ENCODE measurements around the gene DUOXA1.

Gene DUOXA1

DNA sequence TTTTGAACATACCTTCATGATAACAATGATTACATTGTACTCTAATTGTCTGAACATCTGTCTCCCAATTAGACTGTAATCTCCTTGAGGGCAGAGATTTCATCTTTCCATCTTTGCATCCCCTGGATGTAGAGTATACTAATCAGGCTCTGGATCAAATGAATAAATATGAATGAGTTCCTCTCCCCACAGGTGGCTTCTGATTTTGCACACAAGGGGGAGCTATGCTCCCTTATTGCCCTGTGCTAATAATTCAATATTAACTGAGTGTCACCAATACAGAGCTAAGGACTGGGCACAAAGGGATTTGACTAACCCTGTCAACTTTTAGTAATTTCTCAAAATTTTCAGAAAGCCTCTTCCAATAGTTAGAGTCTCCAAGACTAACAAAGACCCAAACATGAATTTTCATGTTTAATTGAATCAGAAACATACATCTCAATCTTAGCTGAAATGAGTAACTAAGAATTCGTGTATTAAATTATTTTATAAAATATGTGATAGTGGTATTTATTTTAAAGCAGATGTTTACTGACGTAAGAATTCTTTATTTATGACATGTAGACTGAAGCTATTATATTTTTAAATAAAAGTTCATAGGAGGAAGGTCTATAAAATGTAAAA is 3.0 kb downstream of the DUOXA1 start:
- Mint-ChIP-seq H3K4me3 (no peak overlapping the region), H3K9me3 (no peaks in the 10 kb centered on the region), H3K27me3 (peaks cover 49% of the 10 kb centered on the region), H3K4me1 (peaks cover 10% of the 10 kb centered on the region), H3K27ac (no peak overlapping the region), H3K36me3 (no peaks in the 10 kb centered on the region)

DNA sequence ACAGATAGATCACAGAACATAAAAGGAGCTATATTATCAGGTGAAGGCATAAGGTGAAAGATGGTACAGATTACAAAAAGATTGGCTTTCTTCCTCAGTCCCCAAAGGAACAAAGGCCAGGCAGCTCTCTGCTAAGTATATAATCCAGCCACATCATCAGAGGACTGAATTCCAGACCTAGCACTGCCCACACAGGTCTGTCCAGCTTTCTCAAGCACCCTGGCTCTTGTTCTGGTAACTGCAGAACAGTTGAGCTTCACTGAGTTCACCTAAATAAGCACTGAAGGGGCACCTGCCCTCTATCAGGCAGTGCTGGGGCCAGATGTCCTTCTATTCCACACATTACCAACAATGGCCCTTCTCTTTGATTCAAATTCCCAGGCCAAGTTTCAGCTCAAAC is 6.3 kb downstream of the DUOXA1 start:
- Mint-ChIP-seq H3K36me3 (no peaks in the 10 kb centered on the region), H3K9me3 (no peaks in the 10 kb centered on the region), H3K4me3 (no peak overlapping the region), H3K4me1 (peaks cover 2% of the 10 kb centered on the region), H3K27ac (no peak overlapping the region), H3K27me3 (peaks cover 41% of the 10 kb centered on the region)

DNA sequence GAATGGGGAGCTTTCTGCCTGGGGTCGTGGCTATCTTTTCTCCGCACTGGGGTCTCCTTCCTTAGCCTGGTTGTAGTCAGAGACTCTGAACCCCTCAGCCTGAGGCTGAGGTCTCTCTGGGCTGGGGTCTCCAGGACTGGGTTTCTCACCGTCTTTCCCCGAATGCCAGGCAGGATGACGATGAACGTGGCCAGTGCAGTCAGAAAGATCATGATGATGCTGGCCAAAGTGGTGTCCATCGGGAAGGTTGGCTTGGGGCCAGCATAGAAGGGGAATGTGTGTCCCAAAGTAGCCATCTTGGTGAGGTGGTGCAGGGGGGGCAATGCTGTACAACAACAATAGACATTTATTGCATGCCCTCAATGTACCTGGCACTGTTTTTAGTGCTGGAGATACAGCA is 7.0 kb downstream of the DUOXA1 start:
- Mint-ChIP-seq H3K4me1 (peaks cover 7% of the 10 kb centered on the region), H3K36me3 (no peaks in the 10 kb centered on the region), H3K27ac (no peak overlapping the region), H3K27me3 (peaks cover 36% of the 10 kb centered on the region), H3K9me3 (no peaks in the 10 kb centered on the region), H3K4me3 (no peak overlapping the region)

DNA sequence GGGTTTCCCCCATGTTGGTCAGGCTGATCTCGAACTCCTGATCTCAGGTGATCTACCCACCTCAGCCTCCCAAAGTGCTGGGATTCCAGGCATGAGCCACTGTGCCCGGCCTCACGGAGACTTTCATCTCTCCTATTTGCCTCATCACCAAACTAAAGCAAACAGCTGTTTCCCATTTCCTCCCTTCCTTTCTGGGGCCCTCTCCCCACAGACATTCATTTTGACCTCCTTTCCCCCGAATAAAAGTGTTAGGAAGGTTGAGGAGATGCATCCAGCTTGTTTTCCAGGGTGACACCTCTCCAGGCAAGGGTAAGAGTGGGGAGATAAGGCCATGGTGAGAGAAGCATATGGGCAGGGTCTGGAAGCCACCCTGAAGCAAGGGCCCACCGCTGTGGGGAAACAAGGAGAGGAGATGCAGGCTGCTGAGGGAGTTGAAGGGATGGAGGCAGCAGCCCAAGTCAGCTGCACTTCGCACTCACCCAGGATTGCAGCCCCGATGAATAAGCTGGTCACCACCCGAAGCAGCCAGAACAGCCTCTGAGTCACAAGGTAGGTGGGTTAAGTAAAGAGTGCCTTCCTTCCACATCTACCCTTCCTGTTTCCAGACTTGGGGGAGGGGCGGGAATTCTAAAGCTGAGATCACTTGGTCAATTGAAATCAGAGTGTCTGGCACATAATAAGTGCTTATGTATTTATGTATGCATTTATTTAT is 7.8 kb downstream of the DUOXA1 start:
- Mint-ChIP-seq H3K36me3 (no peaks in the 10 kb centered on the region), H3K9me3 (no peaks in the 10 kb centered on the region), H3K4me3 (no peak overlapping the region), H3K27ac (no peak overlapping the region), H3K4me1 (peaks cover 14% of the 10 kb centered on the region), H3K27me3 (peaks cover 37% of the 10 kb centered on the region)

DNA sequence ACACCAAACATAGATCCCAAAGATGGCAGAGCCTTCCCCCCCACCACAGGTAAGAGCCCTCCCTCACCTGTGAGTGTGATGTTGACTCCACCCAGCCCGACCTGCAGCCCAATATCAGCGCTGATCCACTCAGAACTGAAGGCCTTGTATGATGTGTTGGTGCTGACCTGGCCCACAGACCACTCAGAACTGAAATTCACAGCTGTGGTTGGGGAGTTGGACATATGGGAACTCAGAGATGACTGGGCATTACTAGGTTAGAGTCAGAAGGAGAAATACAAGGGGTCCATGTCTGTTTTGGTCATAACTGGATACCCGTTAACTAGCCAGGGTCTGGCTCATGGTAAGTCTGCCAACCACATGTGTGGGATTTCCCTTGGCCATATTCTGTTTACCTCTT is 8.7 kb downstream of the DUOXA1 start:
- Mint-ChIP-seq H3K27ac (no peak overlapping the region), H3K27me3 (peaks cover 39% of the 10 kb centered on the region), H3K4me1 (peaks cover 20% of the 10 kb centered on the region), H3K36me3 (no peaks in the 10 kb centered on the region), H3K4me3 (no peak overlapping the region), H3K9me3 (no peaks in the 10 kb centered on the region)

DNA sequence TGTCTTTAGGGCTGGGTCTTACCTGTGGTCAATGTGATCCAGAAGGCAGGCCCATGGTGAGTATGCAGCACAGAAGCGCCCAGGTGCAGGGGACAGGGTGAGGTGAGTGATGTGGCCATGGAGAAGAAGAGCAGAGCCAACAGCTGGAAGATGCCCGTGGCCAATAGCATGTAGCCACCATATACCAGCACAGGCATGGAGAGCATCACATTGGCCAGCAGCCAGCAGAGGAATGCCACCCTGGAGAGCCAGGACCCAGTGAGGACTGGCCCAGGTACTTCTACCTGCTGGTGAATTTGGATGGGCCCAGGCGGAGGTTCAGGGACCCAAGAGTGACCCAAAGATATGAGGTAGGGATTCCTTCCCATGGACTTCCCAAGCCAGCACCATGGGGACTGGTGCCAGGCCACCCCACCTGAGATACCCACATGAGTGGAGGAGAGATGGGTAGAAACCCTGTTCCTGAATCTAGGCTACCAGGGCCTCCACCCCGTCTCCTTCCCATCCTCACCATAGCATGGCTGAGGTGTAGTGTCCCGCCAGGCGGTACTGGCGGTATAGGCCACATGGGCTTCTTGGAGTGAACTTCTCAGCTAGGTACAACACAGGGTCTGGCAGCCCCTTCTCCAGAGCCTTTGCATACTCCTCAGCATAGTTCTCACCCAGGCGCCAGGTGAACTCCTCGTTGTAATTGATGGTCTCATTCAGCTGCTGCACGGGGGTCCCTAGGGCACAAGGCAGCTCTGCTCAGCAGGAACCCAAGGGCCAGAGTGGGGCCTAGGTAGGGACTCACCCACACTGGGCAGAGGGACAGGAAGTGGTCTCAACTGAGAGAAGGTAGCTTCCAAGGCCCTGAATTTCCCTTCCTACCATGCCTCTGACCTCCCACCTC is 9.4 kb downstream of the DUOXA1 start:
- Mint-ChIP-seq H3K27me3 (peaks cover 41% of the 10 kb centered on the region), H3K36me3 (no peaks in the 10 kb centered on the region), H3K27ac (no peak overlapping the region), H3K4me3 (no peak overlapping the region), H3K4me1 (peaks cover 20% of the 10 kb centered on the region), H3K9me3 (no peaks in the 10 kb centered on the region)

DNA sequence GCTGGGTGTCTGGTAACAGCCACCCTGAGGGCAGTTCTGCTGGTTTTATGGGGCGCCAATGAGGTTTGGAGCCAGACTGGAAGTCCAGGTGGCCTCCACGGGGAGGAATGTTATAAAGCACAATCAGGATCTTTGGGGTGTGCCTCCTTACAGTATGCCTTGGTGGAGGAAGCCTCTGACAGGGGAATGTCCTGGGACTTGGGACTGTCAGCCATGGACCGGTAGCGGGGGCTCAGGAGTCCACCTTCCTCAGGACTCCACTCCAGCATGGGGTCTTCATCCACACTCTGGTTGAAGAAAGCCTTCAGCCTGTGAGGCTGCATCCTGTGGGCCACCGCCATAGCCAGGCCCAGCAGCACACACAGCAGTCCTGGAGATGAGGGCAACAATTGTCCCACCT is 10.7 kb downstream of the DUOXA1 start:
- Mint-ChIP-seq H3K4me1 (peaks cover 27% of the 10 kb centered on the region), H3K27me3 (peaks cover 39% of the 10 kb centered on the region), H3K4me3 (no peak overlapping the region), H3K36me3 (no peaks in the 10 kb centered on the region), H3K27ac (no peak overlapping the region), H3K9me3 (no peaks in the 10 kb centered on the region)

DNA sequence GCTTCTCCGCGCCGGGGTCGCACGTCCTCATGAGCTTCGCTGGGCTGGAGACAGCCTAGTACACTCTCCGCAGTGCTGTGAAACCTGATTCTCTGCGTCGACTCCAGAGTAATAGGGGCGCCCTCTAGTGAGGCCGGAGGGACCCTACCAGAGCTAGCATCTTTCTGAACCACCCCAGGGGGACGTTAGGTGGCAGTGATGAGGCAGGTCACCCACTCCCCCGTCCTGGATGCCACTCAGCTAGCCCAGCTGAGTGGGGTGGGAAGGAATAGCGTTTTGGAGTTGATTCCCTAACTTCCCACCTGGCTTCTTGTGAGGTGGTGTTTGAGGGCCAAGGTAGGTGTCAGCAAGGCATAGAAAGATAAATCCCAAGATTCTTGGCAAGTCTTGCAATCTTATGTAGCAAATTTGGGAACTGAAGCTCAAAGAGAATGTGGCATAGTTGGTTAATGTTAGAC is 11.5 kb downstream of the DUOXA1 start:
- Mint-ChIP-seq H3K27ac (no peak overlapping the region), H3K4me1 (peaks cover 34% of the 10 kb centered on the region), H3K36me3 (no peaks in the 10 kb centered on the region), H3K27me3 (peaks cover 42% of the 10 kb centered on the region), H3K9me3 (no peaks in the 10 kb centered on the region), H3K4me3 (peak overlapping the region; percentile 82)

DNA sequence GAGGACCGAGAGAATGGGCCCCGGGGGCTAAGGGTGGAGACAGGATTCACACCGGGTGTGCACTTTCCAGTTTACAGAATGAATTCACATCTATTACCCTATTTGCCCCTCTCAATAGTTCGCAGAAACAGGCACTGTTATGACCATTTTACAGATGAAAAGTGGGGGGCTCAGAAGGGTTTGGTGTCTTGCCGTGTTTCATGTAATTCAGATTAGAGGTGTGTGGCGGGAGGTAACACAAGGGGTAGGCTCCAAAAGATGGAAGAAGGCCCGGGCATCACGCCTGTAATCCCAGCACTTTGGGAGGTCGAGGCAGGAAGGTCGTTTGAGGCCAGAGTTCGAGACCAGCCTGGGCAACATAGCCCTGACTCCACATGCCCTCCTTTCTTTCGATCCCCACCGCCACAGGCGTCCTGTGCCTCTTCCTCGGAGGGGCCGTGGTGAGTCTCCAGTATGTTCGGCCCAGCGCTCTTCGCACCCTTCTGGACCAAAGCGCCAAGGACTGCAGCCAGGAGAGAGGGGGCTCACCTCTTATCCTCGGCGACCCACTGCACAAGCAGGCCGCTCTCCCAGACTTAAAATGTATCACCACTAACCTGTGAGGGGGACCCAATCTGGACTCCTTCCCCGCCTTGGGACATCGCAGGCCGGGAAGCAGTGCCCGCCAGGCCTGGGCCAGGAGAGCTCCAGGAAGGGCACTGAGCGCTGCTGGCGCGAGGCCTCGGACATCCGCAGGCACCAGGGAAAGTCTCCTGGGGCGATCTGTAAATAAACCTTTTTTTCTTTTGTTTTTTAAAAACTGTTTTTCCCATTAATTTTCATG is 12.2 kb downstream of the DUOXA1 start:
- Mint-ChIP-seq H3K27ac (no peak overlapping the region), H3K27me3 (peaks cover 41% of the 10 kb centered on the region), H3K4me3 (peak overlapping the region; percentile 82), H3K36me3 (no peaks in the 10 kb centered on the region), H3K4me1 (peaks cover 36% of the 10 kb centered on the region), H3K9me3 (no peaks in the 10 kb centered on the region)

DNA sequence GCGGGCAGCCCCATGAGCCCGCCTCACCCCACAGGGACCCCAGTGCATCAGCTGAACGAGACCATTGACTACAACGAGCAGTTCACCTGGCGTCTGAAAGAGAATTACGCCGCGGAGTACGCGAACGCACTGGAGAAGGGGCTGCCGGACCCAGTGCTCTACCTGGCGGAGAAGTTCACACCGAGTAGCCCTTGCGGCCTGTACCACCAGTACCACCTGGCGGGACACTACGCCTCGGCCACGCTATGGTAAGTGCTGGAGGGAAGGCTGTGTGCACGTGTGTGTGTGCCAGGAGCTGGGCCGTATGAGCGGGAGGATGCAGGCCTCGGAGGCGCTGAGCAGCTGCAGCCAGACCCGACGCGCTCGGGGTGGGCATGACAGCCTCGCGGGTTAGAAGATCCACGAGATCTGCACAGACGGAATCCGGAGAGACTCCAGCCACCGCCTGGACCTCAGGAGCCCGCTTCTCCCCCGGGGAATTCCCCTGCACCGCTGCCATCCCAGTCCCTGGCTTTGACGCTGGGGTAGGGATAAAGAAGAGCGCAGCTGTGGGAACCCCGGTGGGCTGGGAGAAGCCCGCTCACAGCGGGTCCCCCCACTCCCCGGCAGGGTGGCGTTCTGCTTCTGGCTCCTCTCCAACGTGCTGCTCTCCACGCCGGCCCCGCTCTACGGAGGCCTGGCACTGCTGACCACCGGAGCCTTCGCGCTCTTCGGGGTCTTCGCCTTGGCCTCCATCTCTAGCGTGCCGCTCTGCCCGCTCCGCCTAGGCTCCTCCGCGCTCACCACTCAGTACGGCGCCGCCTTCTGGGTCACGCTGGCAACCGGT is 13.0 kb downstream of the DUOXA1 start:
- Mint-ChIP-seq H3K36me3 (no peaks in the 10 kb centered on the region), H3K4me3 (peak overlapping the region; percentile 82), H3K9me3 (no peaks in the 10 kb centered on the region), H3K4me1 (peaks cover 44% of the 10 kb centered on the region), H3K27ac (no peak overlapping the region), H3K27me3 (peaks cover 47% of the 10 kb centered on the region)

DNA sequence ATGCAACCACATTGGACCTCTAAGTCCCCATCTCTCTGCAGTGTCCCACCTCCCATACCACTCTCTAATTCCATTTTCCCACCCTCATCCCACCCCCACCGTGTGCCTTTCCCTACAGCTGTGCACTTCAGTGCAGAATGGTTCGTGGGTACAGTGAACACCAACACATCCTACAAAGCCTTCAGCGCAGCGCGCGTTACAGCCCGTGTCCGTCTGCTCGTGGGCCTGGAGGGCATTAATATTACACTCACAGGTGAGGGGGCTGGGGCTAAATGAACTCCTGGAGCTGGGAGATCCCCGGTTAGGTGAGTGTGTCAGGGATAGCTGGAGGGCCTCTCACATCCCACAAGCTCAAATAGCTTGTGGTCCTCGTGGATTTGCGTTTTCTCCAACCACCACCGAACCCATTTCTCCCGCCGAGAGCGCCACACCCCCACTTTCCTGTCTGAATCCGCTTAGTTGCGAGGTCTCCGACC is 13.6 kb downstream of the DUOXA1 start:
- H3K9me3 Mint-ChIP-seq = no peaks in the 10 kb centered on the region
- H3K36me3 Mint-ChIP-seq = no peaks in the 10 kb centered on the region
- no peak overlapping the region for H3K27ac Mint-ChIP-seq
- H3K4me3 Mint-ChIP-seq = peak overlapping the region; percentile 63
- peaks cover 46% of the 10 kb centered on the region for H3K27me3 Mint-ChIP-seq
- peaks cover 44% of the 10 kb centered on the region for H3K4me1 Mint-ChIP-seq

DNA sequence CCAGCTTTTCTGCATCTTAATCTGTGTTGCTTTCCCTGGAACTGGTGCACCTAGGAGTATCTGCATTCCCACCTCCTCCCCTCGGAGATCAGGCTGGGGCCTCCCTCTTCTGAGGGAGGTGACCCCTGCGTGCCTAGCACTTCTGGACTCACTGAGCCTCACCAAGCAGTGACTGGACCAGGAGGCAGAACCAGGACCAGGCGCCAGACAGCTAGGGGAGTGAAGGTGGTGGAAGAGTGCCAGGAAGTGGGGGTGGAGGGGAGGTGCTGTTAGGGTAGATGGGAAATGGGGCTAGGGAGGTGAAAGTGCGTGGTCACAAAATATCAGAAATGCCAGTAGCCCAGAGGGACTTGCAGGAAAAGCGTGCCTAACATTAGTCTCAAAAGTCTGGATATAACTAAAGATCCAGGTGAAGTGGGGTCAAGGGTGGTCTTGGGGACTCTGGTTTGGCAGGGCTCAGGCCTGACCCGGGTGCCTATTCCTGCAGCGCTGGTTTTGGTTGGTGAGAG is 14.3 kb downstream of the DUOXA1 start:
- Mint-ChIP-seq H3K9me3 (no peaks in the 10 kb centered on the region), H3K36me3 (no peaks in the 10 kb centered on the region), H3K27me3 (peaks cover 46% of the 10 kb centered on the region), H3K4me1 (peaks cover 44% of the 10 kb centered on the region), H3K4me3 (no peak overlapping the region), H3K27ac (no peak overlapping the region)

DNA sequence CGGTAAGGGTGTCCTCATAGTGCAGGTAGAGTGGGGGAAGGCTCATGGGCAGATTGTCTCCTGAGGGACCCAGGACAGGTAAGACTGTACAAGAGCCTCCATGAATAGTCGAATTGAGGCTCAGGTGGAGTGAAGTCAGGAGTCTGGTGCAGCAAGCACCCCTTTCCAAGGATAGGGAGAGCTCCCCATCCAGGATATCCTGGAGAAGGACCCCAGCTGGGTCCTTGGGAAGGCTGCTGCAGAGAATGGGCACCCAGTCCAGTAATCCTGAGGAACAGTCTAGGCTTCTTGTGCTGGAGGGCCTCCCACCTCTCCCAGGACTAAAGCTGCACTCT is 15.0 kb downstream of the DUOXA1 start:
- Mint-ChIP-seq H3K4me1 (peaks cover 44% of the 10 kb centered on the region), H3K36me3 (no peaks in the 10 kb centered on the region), H3K27me3 (peaks cover 52% of the 10 kb centered on the region), H3K4me3 (no peak overlapping the region), H3K27ac (no peak overlapping the region), H3K9me3 (no peaks in the 10 kb centered on the region)

DNA sequence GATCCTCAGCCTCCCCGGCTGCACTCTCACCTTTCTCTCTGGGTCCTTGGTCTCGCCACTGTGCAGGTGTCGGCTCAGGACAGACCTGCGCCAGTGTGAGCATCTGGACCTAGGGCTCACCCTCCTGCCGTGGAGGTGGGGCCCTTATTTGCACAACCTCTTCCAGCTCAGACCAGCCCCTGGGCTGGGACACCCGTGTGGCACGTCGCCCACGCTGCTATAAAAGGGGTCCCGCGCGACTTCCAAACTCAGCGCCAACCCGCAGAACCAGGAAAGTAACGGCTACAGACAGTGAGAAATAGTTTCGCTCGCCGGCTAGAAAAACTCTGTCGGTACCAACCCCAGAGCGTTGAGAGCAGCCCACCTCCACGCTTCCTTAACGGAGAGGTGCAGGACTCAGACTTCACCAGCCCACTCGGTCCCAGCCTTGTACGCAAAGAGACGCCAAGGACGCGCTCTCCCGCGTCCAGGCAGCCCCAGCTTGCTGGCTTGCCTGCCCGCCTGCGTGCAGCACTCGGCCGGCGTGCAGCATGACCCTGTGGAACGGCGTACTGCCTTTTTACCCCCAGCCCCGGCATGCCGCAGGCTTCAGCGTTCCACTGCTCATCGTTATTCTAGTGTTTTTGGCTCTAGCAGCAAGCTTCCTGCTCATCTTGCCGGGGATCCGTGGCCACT is 15.5 kb downstream of the DUOXA1 start, which contains the start of the genes DUOX2 and DUOXA2:
DUOX2 (minus strand) TSS at position 97 of the 675 bp plus-strand sequence. CDS start 761 bp downstream, outside the sequence.
DUOXA2 (plus strand) TSS at position 251 of the 675 bp plus-strand sequence; CDS start at position 531, 280 bp downstream.
- H3K36me3 Mint-ChIP-seq = no peaks in the 10 kb centered on the region
- peaks cover 44% of the 10 kb centered on the region for H3K4me1 Mint-ChIP-seq
- no peaks in the 10 kb centered on the region for H3K9me3 Mint-ChIP-seq
- H3K4me3 Mint-ChIP-seq = peak within 1 kb of the TSS; percentile 71
- no peak within 1 kb of the TSS for H3K27ac Mint-ChIP-seq
- peaks cover 54% of the 10 kb centered on the region for H3K27me3 Mint-ChIP-seq
